ENCODE data around the gene GOLGA8S.
"Not testable (repeated sequence)": the region's sequence is repeated elsewhere in the genome, so short reads cannot be mapped to it uniquely, and the experiment has no call there.

Gene GOLGA8S

DNA sequence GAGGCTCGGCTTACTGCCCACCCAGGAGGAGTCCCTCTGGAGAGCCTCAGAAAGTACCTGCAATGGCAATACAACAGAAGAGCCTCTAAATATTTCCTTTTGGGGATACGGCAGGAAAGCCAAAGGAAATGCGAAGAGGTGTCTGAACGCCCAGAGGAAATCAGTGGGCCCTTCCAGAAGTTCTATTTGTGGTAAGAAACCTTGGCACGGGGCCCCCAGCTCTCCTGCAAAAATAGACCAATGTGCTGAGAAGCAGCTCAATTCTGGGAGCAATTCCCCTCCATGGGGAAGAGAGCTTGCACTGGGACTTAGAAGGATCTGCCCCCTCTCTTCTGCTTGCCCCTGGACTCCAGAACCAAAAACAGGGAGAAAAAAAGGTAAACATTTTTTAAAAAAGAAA, 44.7 kb downstream of the GOLGA8S start:
- DNase-seq: not testable (repeated sequence)

DNA sequence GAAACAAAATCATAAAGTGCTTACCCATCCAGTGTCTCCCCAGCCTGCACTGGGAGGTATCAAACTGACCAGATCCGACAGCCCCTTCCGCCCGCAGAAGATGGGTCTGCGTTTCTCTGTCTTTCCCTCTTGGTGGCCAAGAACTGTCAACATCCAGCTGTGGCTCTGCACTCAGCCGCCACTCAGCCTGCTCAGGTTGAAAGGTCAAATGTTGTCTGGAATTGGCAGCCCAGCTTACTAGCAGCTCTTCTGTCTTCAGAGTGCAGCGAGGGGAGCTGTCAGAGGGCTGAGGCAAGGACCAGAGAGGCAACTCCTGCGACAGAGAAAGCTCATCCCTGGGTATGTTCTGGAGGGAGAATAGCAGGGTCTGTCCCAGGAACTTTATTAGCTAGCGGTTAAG, 47.1 kb downstream of the GOLGA8S start:
- DNase-seq: no peak

DNA sequence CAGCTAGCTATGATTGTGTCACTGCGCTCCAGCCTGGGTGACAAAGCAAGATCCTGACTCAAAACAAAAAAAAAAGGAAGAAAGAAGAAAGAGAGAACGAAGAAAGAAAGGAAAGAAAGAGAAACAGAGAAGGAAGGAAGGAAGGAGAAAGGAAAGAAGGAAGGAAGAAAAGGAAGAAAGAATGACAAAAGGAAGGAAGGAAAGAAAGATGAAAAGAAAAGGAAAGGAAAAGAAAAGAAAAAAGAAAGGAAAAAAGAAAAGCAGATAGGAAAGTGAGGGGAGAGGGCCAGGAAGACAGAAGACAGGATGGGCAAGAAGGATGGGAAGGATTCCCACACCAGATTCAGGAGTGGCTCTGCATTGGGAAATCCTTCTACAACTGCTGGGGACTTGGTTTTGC, 47.6 kb downstream of the GOLGA8S start:
- no peak for DNase-seq

DNA sequence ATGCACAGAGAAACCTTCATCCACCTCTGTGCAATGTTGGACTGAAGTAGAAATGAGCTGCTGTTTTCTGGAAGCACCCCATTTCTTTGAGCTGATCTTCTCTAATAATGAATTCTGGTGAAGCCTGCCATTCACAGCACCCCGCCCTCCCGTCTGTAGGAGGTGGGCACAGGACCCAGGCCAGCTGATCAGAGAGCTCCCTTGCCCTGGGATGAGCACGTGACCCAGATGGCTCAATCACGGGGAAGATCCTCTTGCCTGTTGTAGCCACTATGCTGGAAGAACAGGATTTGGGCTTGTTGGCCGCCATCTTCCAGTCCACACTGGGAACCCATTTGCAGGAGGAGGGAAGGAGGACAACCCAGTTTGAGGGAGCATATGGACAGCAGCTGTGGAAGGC, 48.0 kb downstream of the GOLGA8S start:
- no peak for DNase-seq

DNA sequence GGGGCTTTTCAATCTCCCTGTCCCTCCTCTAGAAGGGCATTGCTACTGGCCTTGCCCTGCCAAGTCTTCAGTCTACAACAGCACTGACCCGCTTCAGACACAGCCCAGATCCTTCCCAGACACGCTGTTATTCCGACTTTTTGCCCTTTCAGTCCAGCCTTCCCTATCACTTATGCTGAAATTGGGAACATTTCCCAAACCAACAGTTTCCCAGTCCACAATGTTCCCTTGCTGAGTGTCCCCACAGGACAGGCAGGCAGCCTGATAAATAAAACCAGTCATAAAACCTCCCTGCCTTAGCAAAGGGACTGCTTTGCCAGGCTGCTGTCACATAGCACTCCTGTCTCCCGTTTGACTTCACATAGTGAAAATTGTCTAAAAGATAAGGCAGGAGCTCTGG, 49.0 kb downstream of the GOLGA8S start:
- DNase-seq: no peak

DNA sequence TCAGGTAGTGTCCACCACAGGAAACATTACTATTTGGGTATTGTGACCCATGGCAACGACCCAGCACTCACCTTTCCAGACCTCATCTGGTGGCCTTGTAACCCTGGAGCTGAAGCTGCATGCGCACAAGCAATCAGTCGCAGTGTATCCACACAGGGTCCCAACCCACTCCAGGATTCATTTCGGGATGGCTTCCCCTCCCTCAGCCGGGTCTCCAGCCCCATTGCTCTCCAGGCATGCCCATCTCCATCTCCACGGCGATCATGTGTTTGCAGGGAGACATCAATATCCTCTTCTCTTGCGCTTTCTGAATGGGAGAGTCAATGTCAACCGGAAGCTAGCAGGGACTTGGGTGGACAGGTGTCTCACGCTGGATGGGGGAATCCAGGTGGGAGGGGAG, 57.3 kb downstream of the GOLGA8S start:
- DNase-seq: no peak

DNA sequence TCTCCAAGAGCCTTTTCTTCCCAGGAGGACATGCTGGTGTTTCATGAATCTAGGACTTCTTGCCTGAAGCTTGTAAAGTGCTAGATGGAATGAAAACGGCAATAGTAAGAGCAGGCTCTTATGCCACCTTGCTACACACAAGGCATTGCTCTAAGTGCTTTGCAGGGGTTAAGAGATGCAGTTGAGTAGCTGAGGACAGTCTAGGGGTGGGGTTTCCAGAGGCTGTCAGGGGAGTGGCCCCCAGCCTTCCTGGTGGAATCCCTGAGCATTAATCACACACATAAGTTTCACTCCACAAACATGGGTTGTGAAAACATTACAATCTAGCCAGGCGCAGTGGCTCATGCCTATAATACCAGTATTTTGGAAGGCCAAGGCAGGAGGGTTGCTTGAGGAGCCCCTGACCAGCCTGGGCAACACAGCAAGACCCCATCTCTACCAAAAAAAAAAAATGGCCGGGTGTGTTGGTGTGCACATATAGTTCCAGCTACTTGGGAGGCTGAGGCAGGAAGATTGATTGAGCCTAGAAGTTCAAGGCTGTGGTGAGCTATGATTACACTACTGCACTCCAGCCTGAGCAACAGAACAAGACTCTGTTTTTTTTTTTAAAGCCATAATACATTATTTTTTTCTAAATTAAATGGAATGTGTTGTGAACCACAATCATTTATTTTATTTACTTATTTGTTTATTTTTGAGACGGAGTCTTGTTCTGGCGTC, 58.5 kb downstream of the GOLGA8S start:
- not testable (repeated sequence) for DNase-seq
